IPS-20b (cell line): Measurements from ENCODE around the gene PDS5A.

ENCODE experiments used
- H3K27ac ChIP-seq: one replicate; pipeline ENCODE4 v1.5.1; 2013; ENCODE audit warnings: low read length
- H3K27me3 ChIP-seq: 2 replicates; pipeline ENCODE4 v1.6.1; 2013; ENCODE audit warnings: mild to moderate bottlenecking, low read length, inconsistent platforms; ENCODE audit not compliant: insufficient read depth
- H3K36me3 ChIP-seq: 2 replicates; pipeline ENCODE4 v1.6.1; 2013; ENCODE audit warnings: low read depth, mild to moderate bottlenecking, inconsistent platforms, low read length, moderate library complexity; ENCODE audit not compliant: insufficient read depth
- H3K4me1 ChIP-seq: 2 replicates; pipeline ENCODE4 v1.6.1; 2013; ENCODE audit warnings: mild to moderate bottlenecking, control low read depth, inconsistent platforms, low read length, moderate library complexity; ENCODE audit not compliant: insufficient read depth
- H3K4me3 ChIP-seq: 2 replicates; pipeline ENCODE4 v1.5.1; 2013; ENCODE audit warnings: mild to moderate bottlenecking, low read length, inconsistent platforms
- H3K9ac ChIP-seq: 2 replicates; pipeline ENCODE4 v1.6.1; 2013; ENCODE audit warnings: low read depth, mild to moderate bottlenecking, inconsistent platforms, low read length, moderate library complexity
- H3K9me3 ChIP-seq: 2 replicates; pipeline ENCODE4 v1.6.1; 2013; ENCODE audit warnings: mild to moderate bottlenecking, low read depth, low read length, inconsistent platforms; ENCODE audit not compliant: insufficient read depth

PDS5A gene

DNA sequence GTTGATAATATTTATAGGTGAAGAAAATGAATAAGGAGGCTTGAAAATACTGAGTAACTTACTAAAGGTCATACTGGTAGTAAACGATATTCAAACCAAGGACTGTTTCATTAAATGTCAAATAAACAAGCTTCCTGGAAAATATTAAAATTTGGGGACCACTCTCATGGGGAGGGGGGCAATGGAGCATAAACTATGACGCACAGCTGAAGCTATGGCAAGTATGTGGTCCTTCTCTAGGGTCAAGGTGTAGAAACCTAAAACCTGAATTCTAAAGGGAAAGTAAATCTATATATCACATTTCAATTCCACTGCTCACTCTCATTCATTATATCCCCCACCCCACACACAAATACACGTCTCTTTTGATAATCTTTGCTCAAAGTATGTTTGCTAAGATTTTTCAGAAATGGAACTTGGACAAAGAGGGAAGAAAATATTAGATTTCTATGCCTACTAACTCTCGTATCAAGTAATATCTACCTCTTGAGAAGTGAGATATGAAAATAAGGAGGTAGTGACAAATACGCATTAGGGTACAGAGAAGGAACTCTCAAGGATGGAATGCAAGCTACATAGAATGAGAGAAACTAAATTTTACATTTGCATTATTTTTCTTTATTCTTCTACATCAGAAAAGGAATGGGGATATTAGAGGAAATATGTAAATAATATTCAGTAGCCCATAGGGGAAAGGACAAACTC lies 84.6 kb downstream of the PDS5A start:
- Histone ChIP-seq H3K9ac (no peak overlapping the region), H3K27me3 (no peaks in the 10 kb centered on the region), H3K4me1 (peaks cover 25% of the 10 kb centered on the region), H3K4me3 (no peak overlapping the region), H3K36me3 (peaks cover 78% of the 10 kb centered on the region), H3K9me3 (no peaks in the 10 kb centered on the region), H3K27ac (no peak overlapping the region)

DNA sequence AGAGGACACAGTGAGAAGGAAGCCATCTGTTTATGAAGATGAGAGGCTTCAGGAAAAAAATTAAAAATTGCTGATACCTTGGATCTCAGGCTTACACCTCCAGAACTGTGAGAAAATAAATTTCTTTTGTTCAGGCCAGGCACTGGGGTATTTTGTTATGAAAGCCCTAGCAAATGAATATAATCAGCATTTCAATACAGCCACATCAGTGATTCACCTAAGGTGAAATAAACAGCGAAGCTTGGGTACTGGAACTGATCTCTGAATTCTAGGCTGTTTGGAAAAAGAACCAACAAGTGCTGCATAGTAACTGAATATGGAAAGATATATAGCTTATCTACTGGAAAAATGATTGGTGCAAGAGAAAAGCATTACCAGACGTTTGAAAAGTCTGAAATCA lies 88.5 kb downstream of the PDS5A start:
- Histone ChIP-seq H3K27ac (peak overlapping the region; percentile 87), H3K9me3 (no peaks in the 10 kb centered on the region), H3K4me3 (peak overlapping the region; percentile 34; the same call in 1 of the 2 replicates), H3K27me3 (no peaks in the 10 kb centered on the region), H3K9ac (peak overlapping the region; percentile 38; the same call in 1 of the 2 replicates), H3K4me1 (peaks cover 19% of the 10 kb centered on the region), H3K36me3 (peaks cover 76% of the 10 kb centered on the region)

DNA sequence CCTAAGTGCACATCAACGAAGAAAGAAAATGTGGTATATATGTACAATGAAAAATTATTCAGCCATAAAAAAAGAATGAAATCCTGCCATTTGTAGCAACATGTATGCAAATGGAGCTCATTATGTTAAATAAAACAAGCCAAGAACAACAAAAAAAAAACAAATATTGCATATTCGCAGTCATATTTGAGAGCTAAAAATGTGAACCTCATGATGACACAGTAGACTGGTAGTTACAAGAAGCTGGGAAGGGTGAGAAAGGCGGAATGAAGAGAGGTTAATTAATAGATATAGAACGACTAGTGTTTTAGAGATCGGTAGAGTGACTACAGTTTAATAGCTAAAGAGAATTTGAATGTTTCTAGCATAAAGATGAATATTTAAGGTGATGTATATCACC lies 89.2 kb downstream of the PDS5A start:
- Histone ChIP-seq H3K27ac (peak overlapping the region; percentile 87), H3K36me3 (peaks cover 72% of the 10 kb centered on the region), H3K9me3 (no peaks in the 10 kb centered on the region), H3K27me3 (no peaks in the 10 kb centered on the region), H3K4me1 (peaks cover 19% of the 10 kb centered on the region), H3K9ac (peak overlapping the region; percentile 38; the same call in 1 of the 2 replicates), H3K4me3 (no peak overlapping the region)

DNA sequence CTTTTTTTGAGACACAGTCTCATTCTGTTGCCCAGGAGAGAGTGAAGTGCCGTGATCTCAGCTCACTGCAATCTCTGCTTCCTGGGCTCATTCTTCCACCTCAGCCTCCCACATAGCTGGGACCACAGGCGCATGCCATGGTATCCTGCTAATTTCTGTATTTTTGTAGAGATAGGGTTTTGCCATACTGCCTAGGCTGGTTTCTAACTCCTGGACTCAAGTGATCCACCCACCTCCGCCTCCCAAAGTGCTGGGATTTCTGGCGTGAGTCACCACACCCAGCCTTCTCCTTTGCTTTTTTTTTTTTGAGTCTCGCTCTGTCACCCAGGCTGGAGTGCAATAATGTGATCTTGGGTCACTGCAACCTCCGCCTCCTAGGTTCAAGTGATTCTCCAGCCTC lies 94.1 kb downstream of the PDS5A start:
- Histone ChIP-seq H3K4me3 (no peak overlapping the region), H3K27ac (no peak overlapping the region), H3K36me3 (peaks cover 67% of the 10 kb centered on the region)

DNA sequence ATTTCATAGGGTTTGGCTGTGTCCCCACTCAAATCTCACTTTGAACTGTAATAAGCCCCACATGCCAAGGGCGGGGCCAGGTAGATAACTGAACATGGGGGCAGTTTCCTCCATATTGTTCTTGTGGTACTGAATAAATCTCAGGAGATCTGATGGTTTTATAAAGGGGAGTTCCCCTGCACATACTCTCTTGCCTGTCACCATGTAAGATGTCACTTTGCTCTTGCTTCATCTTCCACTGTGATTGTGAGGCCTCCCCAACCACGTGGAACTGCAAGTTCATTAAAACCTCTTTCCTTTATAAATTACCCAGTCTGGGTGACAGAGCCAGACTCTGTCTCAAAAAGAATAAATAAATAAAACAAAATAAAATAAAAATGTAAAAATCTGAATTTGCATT lies 95.9 kb downstream of the PDS5A start:
- no peak overlapping the region for H3K4me3 ChIP-seq
- no peak overlapping the region for H3K9ac ChIP-seq
- H3K27ac ChIP-seq, result no peak overlapping the region
- peaks cover 65% of the 10 kb centered on the region for H3K36me3 ChIP-seq
- no peaks in the 10 kb centered on the region for H3K4me1 ChIP-seq
- no peaks in the 10 kb centered on the region for H3K27me3 ChIP-seq
- no peaks in the 10 kb centered on the region for H3K9me3 ChIP-seq

More for the DNA sequence above, 94.1 kb downstream of the PDS5A start:
- H3K27me3 ChIP-seq, result no peaks in the 10 kb centered on the region
- H3K4me1 ChIP-seq, result peaks cover 3% of the 10 kb centered on the region
- H3K9me3 ChIP-seq, result no peaks in the 10 kb centered on the region
- no peak overlapping the region for H3K9ac ChIP-seq

DNA sequence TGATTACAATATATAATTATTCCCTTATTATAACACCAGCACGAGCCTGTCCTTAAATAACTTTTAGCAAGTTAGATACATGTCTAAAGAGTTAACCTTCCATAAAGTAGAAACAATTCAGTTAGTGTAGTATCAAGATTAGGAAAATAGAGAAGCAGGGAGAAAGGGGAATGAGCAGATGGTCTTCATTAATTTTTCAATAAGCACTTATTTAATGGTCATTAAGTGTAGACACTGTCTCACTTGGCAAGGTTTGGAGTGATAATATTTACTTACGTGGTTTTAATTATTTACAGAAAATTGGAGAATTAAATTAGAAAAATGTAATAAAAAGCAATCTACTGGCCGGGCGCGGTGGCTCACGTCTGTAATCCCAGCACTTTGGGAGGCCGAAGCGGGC lies 99.7 kb downstream of the PDS5A start:
- H3K4me1 ChIP-seq, result no peaks in the 10 kb centered on the region
- no peaks in the 10 kb centered on the region for H3K9me3 ChIP-seq
- H3K9ac ChIP-seq, result no peak overlapping the region
- H3K27me3 ChIP-seq, result no peaks in the 10 kb centered on the region
- H3K4me3 ChIP-seq, result no peak overlapping the region
- no peak overlapping the region for H3K27ac ChIP-seq
- peaks cover 79% of the 10 kb centered on the region for H3K36me3 ChIP-seq

DNA sequence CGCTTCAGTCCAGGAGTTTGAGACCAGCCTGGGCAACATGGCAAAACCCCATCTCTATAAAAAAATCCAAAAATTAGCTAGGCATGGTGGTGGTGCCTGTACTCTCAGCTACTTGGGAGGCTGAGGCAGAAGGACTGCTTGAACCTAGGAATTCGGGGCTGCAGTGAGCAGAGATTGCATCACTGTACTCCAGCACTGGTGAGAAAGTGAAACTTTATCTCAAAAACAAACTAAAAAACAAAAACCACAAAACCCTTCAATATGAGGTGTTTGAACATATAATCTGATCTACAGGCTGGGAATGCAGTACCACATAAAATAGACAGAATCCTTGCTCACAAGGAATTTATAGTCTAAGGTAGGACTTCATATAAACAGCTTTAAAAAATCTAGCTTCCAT lies 103.9 kb downstream of the PDS5A start:
- no peak overlapping the region for H3K27ac ChIP-seq

DNA sequence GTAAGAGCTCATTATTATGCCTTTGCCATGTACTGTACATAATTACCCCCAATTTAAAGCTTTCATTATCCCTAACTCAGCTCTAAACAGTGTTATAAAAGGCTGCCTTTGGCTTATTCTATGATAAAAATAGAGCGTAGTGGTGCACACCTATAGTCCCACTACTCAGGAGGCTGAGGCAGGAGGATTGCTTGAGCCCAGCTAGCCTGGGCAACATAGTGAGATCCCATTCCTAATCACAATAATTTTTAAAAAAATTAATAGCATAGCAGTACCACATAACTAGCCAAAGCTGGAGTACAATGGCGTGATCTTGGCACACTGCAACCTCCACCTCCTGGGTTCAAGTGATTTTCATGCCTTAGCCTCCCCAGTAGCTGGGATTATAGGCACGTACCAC lies 112.4 kb downstream of the PDS5A start:
- H3K27ac ChIP-seq, result no peak overlapping the region
- H3K9ac ChIP-seq, result no peak overlapping the region
- no peaks in the 10 kb centered on the region for H3K27me3 ChIP-seq
- H3K36me3 ChIP-seq, result peaks cover 87% of the 10 kb centered on the region
- no peak overlapping the region for H3K4me3 ChIP-seq
- H3K9me3 ChIP-seq, result no peaks in the 10 kb centered on the region
- H3K4me1 ChIP-seq, result no peaks in the 10 kb centered on the region

More for the DNA sequence above, 103.9 kb downstream of the PDS5A start:
- Histone ChIP-seq H3K4me3 (no peak overlapping the region), H3K9me3 (no peaks in the 10 kb centered on the region), H3K27me3 (no peaks in the 10 kb centered on the region), H3K36me3 (peaks cover 89% of the 10 kb centered on the region), H3K9ac (no peak overlapping the region), H3K4me1 (no peaks in the 10 kb centered on the region)

DNA sequence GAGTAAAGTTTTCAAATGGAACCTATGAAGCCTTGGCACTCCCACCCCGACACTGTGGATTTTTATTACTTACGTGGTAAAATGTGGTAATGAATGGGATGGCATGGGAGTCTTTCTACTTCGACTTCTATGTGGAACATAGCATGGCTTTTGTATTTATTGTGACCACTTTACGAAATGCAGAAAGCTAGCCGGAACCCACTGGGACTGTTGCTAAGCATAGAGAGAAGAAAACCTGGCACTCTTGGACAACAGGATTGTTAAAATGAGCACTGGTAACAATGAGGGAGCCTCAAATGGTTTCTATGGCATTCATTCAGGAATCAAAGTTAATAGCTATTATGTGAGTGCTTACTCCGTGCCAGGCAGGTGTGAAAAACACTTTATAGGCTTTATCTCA lies 113.3 kb downstream of the PDS5A start:
- Histone ChIP-seq H3K4me3 (no peak overlapping the region), H3K27me3 (no peaks in the 10 kb centered on the region), H3K9me3 (no peaks in the 10 kb centered on the region), H3K4me1 (no peaks in the 10 kb centered on the region), H3K9ac (no peak overlapping the region), H3K27ac (no peak overlapping the region), H3K36me3 (peaks cover 90% of the 10 kb centered on the region)

DNA sequence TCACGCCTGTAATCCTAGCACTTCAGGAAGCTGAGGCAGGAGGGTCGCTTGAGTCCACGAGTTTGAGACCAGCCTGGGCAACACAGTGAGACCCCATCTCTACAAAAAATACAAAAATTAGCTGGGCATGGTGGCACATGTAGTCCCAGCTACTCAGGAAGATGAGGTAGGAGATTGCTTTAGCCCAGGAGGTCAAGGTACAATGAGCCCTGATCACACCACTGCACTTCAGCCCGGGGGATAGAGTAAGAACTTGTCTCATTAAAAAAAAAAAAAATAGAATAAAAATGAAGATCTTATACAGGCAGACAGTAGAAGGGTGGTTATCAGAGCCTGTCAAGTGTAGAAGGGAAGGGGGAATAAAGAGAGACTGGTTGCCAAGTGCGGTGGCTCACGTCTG lies 116.9 kb downstream of the PDS5A start:
- H3K9ac ChIP-seq, result no peak overlapping the region

DNA sequence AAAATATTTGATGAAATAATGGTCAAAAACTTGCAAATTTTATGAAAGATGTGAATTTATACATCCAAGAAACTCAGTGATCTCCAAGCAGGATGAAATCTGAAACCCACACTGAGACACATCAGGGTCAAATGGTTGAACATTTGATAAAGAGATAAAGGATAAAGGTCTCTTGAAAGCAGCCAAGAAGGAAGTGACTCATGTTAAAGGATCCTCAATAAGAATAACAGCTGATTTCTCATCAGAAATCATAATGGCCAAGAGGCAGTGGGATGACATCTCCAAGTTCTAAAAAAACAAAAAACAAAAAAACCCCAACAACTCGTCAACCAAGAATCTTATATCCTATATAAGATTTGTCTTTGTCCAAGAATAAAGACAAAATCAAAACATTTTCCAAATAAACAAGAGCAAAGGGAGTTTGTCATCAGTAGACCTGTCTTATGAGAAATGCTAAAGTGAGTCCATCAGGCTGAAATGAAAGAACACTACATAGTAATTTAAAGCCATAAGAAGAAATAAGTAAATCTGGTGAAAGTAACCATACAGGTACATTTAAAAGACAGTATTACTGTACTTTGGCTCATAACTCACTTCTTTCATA lies 121.7 kb downstream of the PDS5A start:
- Histone ChIP-seq H3K27ac (no peak overlapping the region), H3K9ac (no peak overlapping the region), H3K4me1 (no peaks in the 10 kb centered on the region), H3K36me3 (peaks cover 64% of the 10 kb centered on the region), H3K4me3 (no peak overlapping the region), H3K27me3 (no peaks in the 10 kb centered on the region), H3K9me3 (no peaks in the 10 kb centered on the region)

More for the DNA sequence above, 116.9 kb downstream of the PDS5A start:
- Histone ChIP-seq H3K36me3 (peaks cover 81% of the 10 kb centered on the region), H3K27me3 (no peaks in the 10 kb centered on the region), H3K27ac (no peak overlapping the region), H3K9me3 (no peaks in the 10 kb centered on the region), H3K4me3 (no peak overlapping the region), H3K4me1 (no peaks in the 10 kb centered on the region)

DNA sequence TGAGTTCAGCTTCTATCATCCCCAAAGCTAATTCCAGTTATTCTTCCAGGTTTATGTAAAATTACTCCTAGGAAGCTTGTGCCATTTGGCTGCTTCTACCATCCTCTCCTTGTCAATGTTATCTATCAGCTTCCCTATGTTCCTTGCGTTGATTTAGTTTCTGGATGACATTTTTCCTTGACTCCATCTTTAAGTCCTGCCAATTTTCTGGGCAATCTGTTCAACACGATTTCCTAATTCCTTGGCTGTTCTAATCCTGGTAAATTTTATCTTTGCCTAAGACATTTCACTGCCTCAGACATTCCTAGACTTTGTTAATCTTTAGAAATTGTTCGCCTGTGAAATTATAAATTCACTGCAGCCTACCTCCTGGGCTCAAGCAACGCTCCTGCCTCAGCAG lies 125.1 kb downstream of the PDS5A start:
- Histone ChIP-seq H3K27ac (no peak overlapping the region), H3K4me3 (no peak overlapping the region), H3K27me3 (no peaks in the 10 kb centered on the region), H3K9ac (no peak overlapping the region), H3K9me3 (no peaks in the 10 kb centered on the region), H3K4me1 (no peaks in the 10 kb centered on the region), H3K36me3 (peaks cover 55% of the 10 kb centered on the region)
